BE2C (cell line): Measurements from ENCODE around the gene USP35. TPM values are rescaled to one million over a fixed set of nuclear protein-coding genes. Genes with fewer than 3 reads are reported as not detected.

Experiments used
- DNase-seq: peaks from one replicate; pipeline ENCODE4 v3.0.0-alpha.2; 2020
- H3K27me3 ChIP-seq: fragments of 250-450 bp; sonication (Bioruptor Pico); 2 replicates; pipeline ENCODE4 v1.5.1; 2020; ENCODE audit warnings: mild to moderate bottlenecking
- H3K36me3 ChIP-seq: fragments of 250-450 bp; sonication (Bioruptor Pico); 2 replicates; pipeline ENCODE4 v1.5.1; 2020; ENCODE audit warnings: mild to moderate bottlenecking
- H3K4me1 ChIP-seq: fragments of 250-450 bp; sonication (Bioruptor Pico); 2 replicates; pipeline ENCODE4 v1.5.1; 2020
- H3K4me3 ChIP-seq: 2 replicates; pipeline ENCODE4 v1.5.1; 2011; ENCODE audit warnings: low read depth, low read length
- H3K9me3 ChIP-seq: fragments of 250-450 bp; sonication (Bioruptor Pico); 2 replicates; pipeline ENCODE4 v1.5.1; 2020
- CTCF ChIP-seq: IDR thresholded peaks from 2 replicates; pipeline ENCODE4 v1.5.1; 2012; ENCODE audit warnings: mild to moderate bottlenecking, low read depth, low read length
- polyA plus RNA-seq: library from polyadenylated mRNA; unstranded; fragments of >200 nt; gene quantifications from one replicate; pipeline ENCODE4 v1.2.1, GENCODE V29; 2012; ENCODE audit warnings: low read depth, missing spikeins; ENCODE audit not compliant: insufficient read length, insufficient read depth

The USP35 gene
- 5.3 TPM for polyA plus RNA-seq

GRCh38 chr11:78188286-78189173 lies at the start of gene USP35, which contains the start of gene KCTD21:
TSS of gene USP35 (plus strand) at chr11:78188919. CDS start at chr11:78196246, 7,327 bp downstream.
TSS of gene KCTD21 (minus strand) at chr11:78188626. CDS start at chr11:78174554, 14,072 bp downstream.
- H3K4me1 ChIP-seq = no peaks in the 10 kb centered on the region; the same call in none of the 2 replicates
- no peak for TF ChIP-seq CTCF

GRCh38 chr11:78139422-78140391 lies 49.0 kb upstream of the USP35 start, which contains the start of gene ALG8:
TSS of gene ALG8 (minus strand) at chr11:78139626. CDS start at chr11:78139588, 38 bp downstream.
- Histone ChIP-seq H3K9me3 (no peaks in the 10 kb centered on the region), H3K4me3 (peak within 1 kb of the TSS; percentile 74), H3K36me3 (peaks cover 15% of the 10 kb centered on the region), H3K27me3 (no peaks in the 10 kb centered on the region), H3K4me1 (peaks cover 2% of the 10 kb centered on the region; the same call in 1 of the 2 replicates)
- peak; percentile 96 for DNase-seq
- no peak for TF ChIP-seq CTCF

More at GRCh38 chr11:78188286-78189173, at the start of gene USP35, which contains the start of gene KCTD21:
- H3K27me3 ChIP-seq = no peaks in the 10 kb centered on the region
- H3K9me3 ChIP-seq = no peaks in the 10 kb centered on the region
- peak within 1 kb of the TSS; percentile 88 for H3K4me3 ChIP-seq
- no peaks in the 10 kb centered on the region for H3K36me3 ChIP-seq
- DNase-seq = peak; percentile 98

- H3K4me3 ChIP-seq = no peak overlapping the region; the same call in 1 of the 2 replicates
These were observed 48.2 kb upstream of the USP35 start for GRCh38 chr11:78140392-78141077.

GRCh38 chr11:78145511-78146025 lies 43.2 kb upstream of the USP35 start:
- no peak for TF ChIP-seq CTCF
- no peak for DNase-seq
- H3K4me3 ChIP-seq = no peak overlapping the region
- H3K9me3 ChIP-seq = no peaks in the 10 kb centered on the region
- no peaks in the 10 kb centered on the region for H3K27me3 ChIP-seq
- H3K36me3 ChIP-seq = no peaks in the 10 kb centered on the region
- no peaks in the 10 kb centered on the region; the same call in 1 of the 2 replicates for H3K4me1 ChIP-seq

More at GRCh38 chr11:78140392-78141077, 48.2 kb upstream of the USP35 start:
- no peaks in the 10 kb centered on the region for H3K27me3 ChIP-seq
- H3K36me3 ChIP-seq = peaks cover 10% of the 10 kb centered on the region; the same call in 1 of the 2 replicates
- no peak for TF ChIP-seq CTCF
- H3K4me1 ChIP-seq = peaks cover 2% of the 10 kb centered on the region; the same call in 1 of the 2 replicates
- DNase-seq = no peak
- no peaks in the 10 kb centered on the region for H3K9me3 ChIP-seq

- peaks cover 14% of the 10 kb centered on the region; the same call in 1 of the 2 replicates for H3K4me1 ChIP-seq
- DNase-seq = no peak
- no peaks in the 10 kb centered on the region for H3K9me3 ChIP-seq
- H3K36me3 ChIP-seq = no peaks in the 10 kb centered on the region
- H3K4me3 ChIP-seq = no peak overlapping the region
- H3K27me3 ChIP-seq = no peaks in the 10 kb centered on the region
- TF ChIP-seq CTCF = no peak
These were observed 40.9 kb upstream of the USP35 start for GRCh38 chr11:78147807-78148206.
